Stomach (tissue), 4 donors: Measurements from ENCODE around the gene SESTD1.
"Not testable (repeated sequence)": the region's sequence is repeated elsewhere in the genome, so short reads cannot be mapped to it uniquely, and the experiment has no call there.

Experiments
- EP300 ChIP-seq: sonication (generic); formaldehyde crosslinking; IDR thresholded peaks from one replicate; pipeline ENCODE4 v1.6.1; 2017; ENCODE audit warnings: antibody characterized with exemption
- POLR2A ChIP-seq, 4 donors: fragments of 450-650 bp; IDR thresholded peaks; one replicate each; pipeline ENCODE4 v1.6.1; 2016; ENCODE audit warnings: antibody characterized with exemption in 4 of 4, control low read depth in 2 of 4, mild to moderate bottlenecking in 1 of 4, moderate library complexity in 1 of 4
- POLR2AphosphoS5 ChIP-seq, 3 donors: sonication (generic); formaldehyde crosslinking; IDR thresholded peaks; one replicate each; pipeline ENCODE4 v1.6.1; 2016; ENCODE audit warnings: antibody characterized with exemption in 3 of 3
- TF ChIP-seq, protein P1 (sequence below), 7 experiments: fragments of 450-650 bp in 4 of 7; fragments of 200-600 bp in 3 of 7; sonication (generic) in 3 of 7; IDR thresholded peaks; one replicate each; pipeline ENCODE4 v1.5.1; 2016 to 2019; ENCODE audit warnings: antibody characterized with exemption in 7 of 7, control low read depth in 2 of 7, mild to moderate bottlenecking in 1 of 7

DNA sequence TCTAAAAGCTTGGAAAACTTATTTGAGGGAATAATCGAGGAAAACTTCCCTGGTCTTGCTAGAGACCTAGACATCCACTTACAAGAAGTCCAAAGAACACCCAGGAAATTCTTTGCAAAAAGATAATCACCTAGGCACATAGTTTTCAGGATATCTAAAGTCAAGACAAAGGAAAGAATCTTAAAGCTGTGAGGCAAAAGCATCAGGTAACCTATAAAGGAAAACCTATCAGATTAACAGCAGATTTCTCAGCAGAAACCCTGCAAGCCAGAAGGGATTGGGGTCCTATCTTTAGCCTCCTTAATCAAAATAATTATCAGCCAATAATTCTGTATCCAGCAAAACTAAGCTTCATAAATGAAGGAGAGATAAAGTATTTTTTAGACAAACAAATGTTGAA, 56.4 kb downstream of the SESTD1 start:
- TF ChIP-seq EP300; POLR2A (IDR thresholded peaks at IDR 0.05); POLR2AphosphoS5 (IDR thresholded peaks at IDR 0.05): not testable (repeated sequence)
- TF ChIP-seq, protein P1, sequence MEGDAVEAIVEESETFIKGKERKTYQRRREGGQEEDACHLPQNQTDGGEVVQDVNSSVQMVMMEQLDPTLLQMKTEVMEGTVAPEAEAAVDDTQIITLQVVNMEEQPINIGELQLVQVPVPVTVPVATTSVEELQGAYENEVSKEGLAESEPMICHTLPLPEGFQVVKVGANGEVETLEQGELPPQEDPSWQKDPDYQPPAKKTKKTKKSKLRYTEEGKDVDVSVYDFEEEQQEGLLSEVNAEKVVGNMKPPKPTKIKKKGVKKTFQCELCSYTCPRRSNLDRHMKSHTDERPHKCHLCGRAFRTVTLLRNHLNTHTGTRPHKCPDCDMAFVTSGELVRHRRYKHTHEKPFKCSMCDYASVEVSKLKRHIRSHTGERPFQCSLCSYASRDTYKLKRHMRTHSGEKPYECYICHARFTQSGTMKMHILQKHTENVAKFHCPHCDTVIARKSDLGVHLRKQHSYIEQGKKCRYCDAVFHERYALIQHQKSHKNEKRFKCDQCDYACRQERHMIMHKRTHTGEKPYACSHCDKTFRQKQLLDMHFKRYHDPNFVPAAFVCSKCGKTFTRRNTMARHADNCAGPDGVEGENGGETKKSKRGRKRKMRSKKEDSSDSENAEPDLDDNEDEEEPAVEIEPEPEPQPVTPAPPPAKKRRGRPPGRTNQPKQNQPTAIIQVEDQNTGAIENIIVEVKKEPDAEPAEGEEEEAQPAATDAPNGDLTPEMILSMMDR (IDR thresholded peaks at IDR 0.05): not testable (repeated sequence)
